CD4-positive, alpha-beta T cell (primary cell): ENCODE results near the gene ZNF577. TPM values are rescaled to one million over a fixed set of nuclear protein-coding genes. Genes with fewer than 3 reads are reported as not detected.
A peak's percentile ranks its signal among the peaks of the same experiment; 100 is the strongest.

Source experiments
- ATAC-seq: fragments of 200-7000 bp; cut with Tn5 transposase; one replicate; pipeline ENCODE4 v1.10.0; 2022; ENCODE audit warnings: mild to moderate bottlenecking; ENCODE audit not compliant: poor library complexity
- CTCF ChIA-PET: fragments of 350-600 bp; sonication (Branson Sonifier 250); formaldehyde crosslinking; loops from one replicate; lab custom pipeline; 2021; ENCODE audit warnings: antibody characterized with exemption, inconsistent platforms; lab: Charles Lee
- POLR2A ChIA-PET: fragments of 350-600 bp; sonication (Branson Sonifier 250); formaldehyde crosslinking; loops from one replicate; lab custom pipeline; 2021; ENCODE audit warnings: antibody characterized with exemption, inconsistent platforms; lab: Charles Lee
- DNase-seq, 14 experiments: peaks; one replicate each; pipeline ENCODE4 v3.0.0-alpha.2; 2013 to 2020; ENCODE audit warnings: mixed read lengths in 2 of 14
- H3K27ac ChIP-seq, 2 donors: one replicate each; pipeline versions ENCODE4 v1.5.1 to v1.7.0; 2013; ENCODE audit warnings: low read length in 2 of 2, low read depth in 1 of 2, mild to moderate bottlenecking in 1 of 2
- H3K27me3 ChIP-seq, 2 experiments: 1 replicate in 1 of 2; 2 replicates in 1 of 2; pipeline versions ENCODE4 v1.6.1 to v1.7.0; 2013; ENCODE audit warnings: low read length in 2 of 2, control low read depth in 1 of 2, mild to moderate bottlenecking in 1 of 2, moderate library complexity in 1 of 2; ENCODE audit not compliant: insufficient read depth in 2 of 2, control insufficient read depth in 1 of 2
- H3K36me3 ChIP-seq: one replicate; pipeline ENCODE4 v1.6.1; 2013; ENCODE audit warnings: low read length, control low read depth; ENCODE audit not compliant: insufficient read depth
- H3K4me1 ChIP-seq: one replicate; pipeline ENCODE4 v1.6.1; 2013; ENCODE audit warnings: low read length, control low read depth; ENCODE audit not compliant: insufficient read depth
- H3K4me3 ChIP-seq: one replicate; pipeline ENCODE4 v1.5.1; 2013; ENCODE audit warnings: mild to moderate bottlenecking, low read length, moderate library complexity
- H3K9me3 ChIP-seq, 2 experiments: 1 replicate in 1 of 2; 2 replicates in 1 of 2; pipeline versions ENCODE4 v1.6.1 to v1.7.0; 2013; ENCODE audit warnings: low read length in 2 of 2, mild to moderate bottlenecking in 2 of 2, control low read depth in 1 of 2, moderate library complexity in 1 of 2; ENCODE audit not compliant: control insufficient read depth in 1 of 2, insufficient read depth in 1 of 2
- H3K27ac Mint-ChIP-seq: one replicate; pipeline ENCODE4 v1.8.0; 2020; ENCODE audit warnings: mixed read lengths
- H3K27me3 Mint-ChIP-seq: one replicate; pipeline ENCODE4 v1.8.0; 2021; ENCODE audit warnings: mixed read lengths
- H3K36me3 Mint-ChIP-seq: one replicate; pipeline ENCODE4 v1.8.0; 2021; ENCODE audit warnings: low read depth, mixed read lengths
- H3K4me1 Mint-ChIP-seq: one replicate; pipeline ENCODE4 v1.8.0; 2021; ENCODE audit warnings: low read depth, mixed read lengths
- H3K4me3 Mint-ChIP-seq: one replicate; pipeline ENCODE4 v1.8.0; 2020; ENCODE audit warnings: mild to moderate bottlenecking, mixed read lengths
- H3K9me3 Mint-ChIP-seq: one replicate; pipeline ENCODE4 v1.8.0; 2020; ENCODE audit warnings: mixed read lengths
- intact Hi-C, 2 experiments: fragments of 100-400 bp; cut with DNase I in 1 of 2; cut with micrococcal nuclease in 1 of 2; formaldehyde crosslinking; loops; one replicate each; pipeline versions ENCODE4 v1.15.1 to v1.9.0; 2023 to 2025; cut with DNase I, micrococcal nuclease
- polyA plus RNA-seq, 2 donors: library from polyadenylated mRNA; unstranded; fragments of 120-200 nt; gene quantifications; one replicate each; pipeline ENCODE4 v1.2.1, GENCODE V29; 2013
- total RNA-seq, 174 experiments: library from RNA in 2 of 174; stranded (reverse) in 2 of 174; gene quantifications; one replicate each; pipeline ENCODE4 v1.2.3 and lab custom pipeline; 2021 to 2026
- TF ChIP-seq, protein P1 (sequence below): fragments of 200-600 bp; IDR thresholded peaks from one replicate; pipeline ENCODE4 v1.8.0; 2022; ENCODE audit warnings: antibody characterized with exemption, mild to moderate bottlenecking

The ZNF577 gene
- total RNA-seq (10 to 100 TPM in 1 of 2 experiments, 1 to 10 TPM in 1; 8.0 to 10.3 TPM), total RNA-seq (lab: John Stamatoyannopoulos, UW) (4.2 to 50.9 (median 13.2) reads per million in 172 experiments)
- 6.4 TPM for polyA plus RNA-seq (2013, experiment 1 of 2)
- 10.5 TPM for polyA plus RNA-seq (2013, experiment 2 of 2)

DNA sequence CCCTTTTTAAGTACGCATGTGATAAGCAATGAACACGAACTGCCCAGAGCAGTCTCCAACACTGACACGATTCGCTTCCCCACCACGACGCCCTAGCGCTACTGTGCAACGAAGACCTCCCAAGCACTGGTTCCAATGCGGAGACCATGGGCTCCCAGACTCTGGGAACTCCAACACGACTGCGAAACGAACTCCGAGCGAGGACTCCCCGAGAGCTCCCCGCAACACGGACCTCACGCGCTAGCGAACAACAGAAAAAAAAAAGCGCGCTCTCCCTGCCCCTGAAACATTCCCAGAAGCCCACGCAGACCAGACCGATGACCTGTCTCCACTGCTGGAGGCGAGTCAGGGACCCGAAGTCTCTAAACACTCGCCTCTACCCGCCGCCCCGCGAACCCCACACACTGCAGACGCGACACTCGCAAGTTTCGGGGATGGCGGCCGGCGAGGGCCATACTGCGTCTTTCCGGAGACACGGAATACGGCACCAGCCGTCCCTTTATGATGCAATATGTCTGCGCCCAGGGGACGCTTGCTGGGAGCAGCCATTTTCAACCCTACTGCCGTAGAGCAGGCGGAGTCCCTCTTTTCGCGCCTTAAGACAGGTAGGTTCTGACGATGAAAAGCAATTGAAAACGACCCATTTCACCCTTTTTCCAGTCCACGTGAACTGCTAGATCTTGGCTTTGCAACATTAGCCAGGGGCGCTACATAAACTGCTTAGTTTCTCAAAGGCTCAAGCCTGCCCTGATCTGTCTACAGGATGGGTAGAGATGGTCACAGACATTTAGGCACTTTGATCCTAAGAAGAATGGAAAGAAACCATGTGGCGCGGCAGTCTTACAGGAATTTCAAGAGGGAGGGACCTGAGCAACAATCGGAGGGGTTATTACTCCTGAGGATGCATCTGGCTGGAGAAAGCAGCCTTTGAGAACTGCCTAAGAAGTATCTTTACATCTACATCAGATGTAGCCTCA is at the start of gene ZNF577:
Gene ZNF577 (minus strand): TSS at position 430 of the 977 bp plus-strand sequence. CDS start 7,569 bp downstream, outside the sequence.
- peak within 1 kb of the TSS in 1 of 2 donors; percentile 20 for H3K27ac ChIP-seq
- H3K4me3 ChIP-seq: peak within 1 kb of the TSS; percentile 51
- H3K36me3 ChIP-seq: peaks cover 28% of the 10 kb centered on the region
- no peaks in the 10 kb centered on the region for H3K27me3 ChIP-seq
- Mint-ChIP-seq H3K9me3 (peaks cover 7% of the 10 kb centered on the region), H3K36me3 (peaks cover 97% of the 10 kb centered on the region), H3K27ac (peak within 1 kb of the TSS; percentile 87), H3K4me3 (peak within 1 kb of the TSS; percentile 97), H3K27me3 (no peaks in the 10 kb centered on the region), H3K4me1 (peaks cover 17% of the 10 kb centered on the region)
- DNase-seq: peak; percentile 27 to 85 (median 60)
- peaks cover 42 to 99% of the 10 kb centered on the region in 2 experiments for H3K9me3 ChIP-seq
- POLR2A ChIA-PET: no interaction called here
- H3K4me1 ChIP-seq: peaks cover 7% of the 10 kb centered on the region
- CTCF ChIA-PET: no interaction called here
- intact Hi-C loops: loop anchor here (5.0 kb wide), 2 partner anchors 39 to 99 kb away; partner anchors contain the start of genes ZNF350 (in 1 of the 2) and ZNF613 (in 1 of the 2)
- ATAC-seq: peak; percentile 89
- TF ChIP-seq, protein P1, sequence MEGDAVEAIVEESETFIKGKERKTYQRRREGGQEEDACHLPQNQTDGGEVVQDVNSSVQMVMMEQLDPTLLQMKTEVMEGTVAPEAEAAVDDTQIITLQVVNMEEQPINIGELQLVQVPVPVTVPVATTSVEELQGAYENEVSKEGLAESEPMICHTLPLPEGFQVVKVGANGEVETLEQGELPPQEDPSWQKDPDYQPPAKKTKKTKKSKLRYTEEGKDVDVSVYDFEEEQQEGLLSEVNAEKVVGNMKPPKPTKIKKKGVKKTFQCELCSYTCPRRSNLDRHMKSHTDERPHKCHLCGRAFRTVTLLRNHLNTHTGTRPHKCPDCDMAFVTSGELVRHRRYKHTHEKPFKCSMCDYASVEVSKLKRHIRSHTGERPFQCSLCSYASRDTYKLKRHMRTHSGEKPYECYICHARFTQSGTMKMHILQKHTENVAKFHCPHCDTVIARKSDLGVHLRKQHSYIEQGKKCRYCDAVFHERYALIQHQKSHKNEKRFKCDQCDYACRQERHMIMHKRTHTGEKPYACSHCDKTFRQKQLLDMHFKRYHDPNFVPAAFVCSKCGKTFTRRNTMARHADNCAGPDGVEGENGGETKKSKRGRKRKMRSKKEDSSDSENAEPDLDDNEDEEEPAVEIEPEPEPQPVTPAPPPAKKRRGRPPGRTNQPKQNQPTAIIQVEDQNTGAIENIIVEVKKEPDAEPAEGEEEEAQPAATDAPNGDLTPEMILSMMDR: no peak

DNA sequence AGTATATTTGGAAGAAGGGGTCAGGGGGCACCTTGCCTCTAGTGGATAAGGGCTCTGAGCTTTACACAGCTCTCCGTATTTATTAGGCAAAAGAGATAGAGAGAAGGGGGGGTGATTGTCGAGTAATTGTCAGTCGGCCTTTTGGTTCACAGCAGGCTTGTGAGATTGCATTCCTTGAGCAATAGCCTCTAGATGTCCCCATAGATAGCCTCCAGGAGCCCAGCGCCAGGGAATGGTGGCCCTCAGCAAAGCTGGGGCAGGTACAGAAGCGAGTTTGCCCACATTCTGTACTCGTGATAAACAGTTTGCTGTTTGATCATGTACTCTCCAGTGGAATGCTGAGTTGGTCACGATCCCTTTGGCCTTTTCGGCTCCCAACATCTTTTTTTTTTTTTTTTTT is 44.2 kb upstream of the ZNF577 start:
- H3K4me1 Mint-ChIP-seq: peaks cover 29% of the 10 kb centered on the region
- Histone ChIP-seq H3K4me3 (no peak overlapping the region), H3K27ac (no peak overlapping the region), H3K4me1 (peaks cover 11% of the 10 kb centered on the region), H3K9me3 (peaks cover 31 to 60% of the 10 kb centered on the region in 2 experiments), H3K36me3 (peaks cover 54% of the 10 kb centered on the region), H3K27me3 (no peaks in the 10 kb centered on the region)
- H3K27ac Mint-ChIP-seq: no peak overlapping the region
- TF ChIP-seq, protein P1: no peak
- H3K27me3 Mint-ChIP-seq: no peaks in the 10 kb centered on the region
- DNase-seq (no peak), ATAC-seq (no peak)
- H3K9me3 Mint-ChIP-seq: peaks cover 6% of the 10 kb centered on the region
- H3K36me3 Mint-ChIP-seq: peaks cover 100% of the 10 kb centered on the region
- no peak overlapping the region for H3K4me3 Mint-ChIP-seq
- ChIA-PET CTCF (no interaction called here), POLR2A (no interaction called here)
- intact Hi-C loops: no loop called here

DNA sequence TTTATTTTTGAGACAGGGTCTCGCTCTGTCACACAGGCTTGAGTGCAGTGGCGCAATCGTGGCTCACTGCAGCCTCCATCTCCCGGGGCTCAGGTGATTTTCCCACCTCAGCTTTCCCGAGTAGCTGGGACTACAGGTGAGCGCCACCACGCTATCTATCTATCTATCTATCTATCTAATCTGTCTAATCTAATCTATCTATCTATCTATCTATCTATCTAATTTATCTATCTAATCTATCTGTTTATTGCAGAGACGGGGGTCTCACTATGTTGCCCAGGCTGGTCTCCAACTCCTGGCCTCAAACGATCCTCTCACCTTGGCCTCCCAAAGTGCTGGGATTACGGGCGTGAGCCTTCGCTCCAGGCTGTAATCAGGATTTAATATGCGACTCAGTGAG is 40.1 kb upstream of the ZNF577 start:
- no peak for ATAC-seq
- ChIA-PET CTCF (no interaction called here), POLR2A (no interaction called here)
- no peak for DNase-seq
- Histone ChIP-seq H3K4me1 (peaks cover 17% of the 10 kb centered on the region), H3K27me3 (no peaks in the 10 kb centered on the region), H3K27ac (no peak overlapping the region), H3K4me3 (peak overlapping the region; percentile 78), H3K9me3 (peaks cover 21 to 49% of the 10 kb centered on the region in 2 experiments), H3K36me3 (peaks cover 24% of the 10 kb centered on the region)
- H3K36me3 Mint-ChIP-seq: peaks cover 93% of the 10 kb centered on the region
- peaks cover 24% of the 10 kb centered on the region for H3K9me3 Mint-ChIP-seq
- peaks cover 36% of the 10 kb centered on the region for H3K4me1 Mint-ChIP-seq
- intact Hi-C loops: loop anchor here (1.0 to 10.0 kb wide), 6 partner anchors 24 to 333 kb away; partner anchors contain the start of genes ZNF350 (in 1 of the 2), ZNF577 (in 1 of the 2) and ZNF614 (in 1 of the 2)
- H3K27ac Mint-ChIP-seq: peak overlapping the region; percentile 86
- TF ChIP-seq, protein P1: no peak
- no peaks in the 10 kb centered on the region for H3K27me3 Mint-ChIP-seq
- H3K4me3 Mint-ChIP-seq: peak overlapping the region; percentile 97
